Activated naive CD8-positive, alpha-beta T cell treated with anti-CD3 and anti-CD28 coated beads for 36 hours (primary cell): ENCODE measurements around the gene CEP112. TPM values are rescaled to one million over a fixed set of nuclear protein-coding genes. Genes with fewer than 3 reads are reported as not detected.
"Not testable (repeated sequence)": the region's sequence is repeated elsewhere in the genome, so short reads cannot be mapped to it uniquely, and the experiment has no call there.

Experiments used
- DNase-seq: peaks from one replicate; pipeline ENCODE4 v3.0.0; 2021
- H3K27ac Mint-ChIP-seq: one replicate; pipeline ENCODE4 v1.8.0; 2022; ENCODE audit warnings: mild to moderate bottlenecking, moderate library complexity, mixed read lengths
- H3K27me3 Mint-ChIP-seq: one replicate; pipeline ENCODE4 v1.8.0; 2022; ENCODE audit warnings: mild to moderate bottlenecking, mixed read lengths
- H3K36me3 Mint-ChIP-seq: one replicate; pipeline ENCODE4 v1.8.0; 2021; ENCODE audit warnings: mild to moderate bottlenecking, mixed read lengths
- H3K4me1 Mint-ChIP-seq: one replicate; pipeline ENCODE4 v1.8.0; 2021; ENCODE audit warnings: mixed read lengths
- H3K4me3 Mint-ChIP-seq: one replicate; pipeline ENCODE4 v1.8.0; 2022; ENCODE audit warnings: mild to moderate bottlenecking, moderate library complexity, mixed read lengths
- H3K9me3 Mint-ChIP-seq: one replicate; pipeline ENCODE4 v1.8.0; 2022; ENCODE audit warnings: mixed read lengths
- total RNA-seq, 2 experiments: library from RNA; stranded (reverse); gene quantifications; one replicate each; pipeline ENCODE4 v1.2.3, GENCODE V29; 2021

CEP112 gene
- total RNA-seq, 2 experiments from 2014 or later, result 0.54 to 1.3 TPM

DNA sequence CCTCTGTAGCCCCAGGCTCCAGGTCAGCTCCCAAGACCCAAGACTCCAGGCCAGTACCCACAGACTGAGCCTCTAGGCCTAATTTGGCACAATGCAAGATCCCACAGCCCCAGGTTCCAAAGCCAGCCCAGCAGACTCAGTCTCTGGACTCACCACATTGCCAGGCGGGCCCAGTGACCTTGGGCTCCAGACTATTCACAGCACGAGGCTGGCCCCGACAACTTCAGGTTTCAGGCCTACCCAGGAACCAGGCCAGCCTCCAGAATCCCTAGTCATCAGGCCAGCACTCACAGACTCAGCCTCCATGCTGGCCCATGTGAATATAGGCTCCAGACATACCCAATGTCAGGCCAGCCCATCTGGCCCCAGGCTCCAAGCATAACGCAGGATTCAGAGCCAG lies 103.8 kb downstream of the CEP112 start:
- Mint-ChIP-seq H3K9me3 (peaks cover 9% of the 10 kb centered on the region), H3K27ac (no peak overlapping the region), H3K4me1 (no peaks in the 10 kb centered on the region), H3K27me3 (no peaks in the 10 kb centered on the region), H3K36me3 (peaks cover 4% of the 10 kb centered on the region), H3K4me3 (no peak overlapping the region)
- DNase-seq, result no peak

DNA sequence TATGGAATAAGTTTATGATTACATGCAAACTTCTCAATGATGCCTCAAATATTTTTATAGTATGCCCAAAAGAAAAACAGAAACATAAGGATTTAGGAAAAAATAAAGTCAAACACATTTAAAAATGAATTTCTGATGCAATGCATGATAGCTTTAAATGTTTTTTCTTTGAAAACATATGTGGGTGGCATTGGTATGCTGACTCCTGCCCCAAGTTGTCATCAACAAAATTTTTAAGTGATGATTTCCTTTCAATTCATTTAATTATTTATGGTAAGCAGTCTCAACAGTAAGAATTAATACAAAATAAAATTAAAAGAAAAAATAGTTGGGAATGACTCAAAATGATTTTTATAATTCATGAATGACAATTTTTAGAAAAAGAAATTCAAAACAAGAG lies 104.9 kb downstream of the CEP112 start:
- peaks cover 9% of the 10 kb centered on the region for H3K9me3 Mint-ChIP-seq
- peaks cover under 1% of the 10 kb centered on the region for H3K4me1 Mint-ChIP-seq
- no peak overlapping the region for H3K4me3 Mint-ChIP-seq
- peaks cover 2% of the 10 kb centered on the region for H3K36me3 Mint-ChIP-seq
- DNase-seq, result no peak
- H3K27ac Mint-ChIP-seq, result no peak overlapping the region
- H3K27me3 Mint-ChIP-seq, result no peaks in the 10 kb centered on the region

DNA sequence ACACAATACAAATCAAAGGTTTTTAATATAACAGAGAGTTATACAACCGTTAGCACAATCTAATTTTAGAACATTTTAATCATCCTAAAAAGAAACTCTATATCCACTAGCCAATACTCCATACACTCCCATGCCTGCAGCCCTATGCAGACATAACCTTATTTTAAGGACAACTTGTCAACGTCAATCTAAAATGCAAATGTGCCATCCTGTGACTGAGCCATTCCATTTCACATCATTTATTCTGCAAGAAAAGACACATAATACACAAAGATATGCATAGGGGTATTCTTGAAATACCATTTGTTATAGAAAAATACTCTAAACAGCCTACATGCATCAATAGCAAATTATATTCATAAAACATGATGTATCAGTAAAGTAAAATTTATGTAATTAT lies 106.7 kb downstream of the CEP112 start:
- no peak overlapping the region for H3K27ac Mint-ChIP-seq
- peaks cover 3% of the 10 kb centered on the region for H3K36me3 Mint-ChIP-seq
- no peak for DNase-seq
- H3K4me1 Mint-ChIP-seq, result peaks cover 2% of the 10 kb centered on the region
- H3K4me3 Mint-ChIP-seq, result no peak overlapping the region
- H3K27me3 Mint-ChIP-seq, result no peaks in the 10 kb centered on the region
- peaks cover 12% of the 10 kb centered on the region for H3K9me3 Mint-ChIP-seq

DNA sequence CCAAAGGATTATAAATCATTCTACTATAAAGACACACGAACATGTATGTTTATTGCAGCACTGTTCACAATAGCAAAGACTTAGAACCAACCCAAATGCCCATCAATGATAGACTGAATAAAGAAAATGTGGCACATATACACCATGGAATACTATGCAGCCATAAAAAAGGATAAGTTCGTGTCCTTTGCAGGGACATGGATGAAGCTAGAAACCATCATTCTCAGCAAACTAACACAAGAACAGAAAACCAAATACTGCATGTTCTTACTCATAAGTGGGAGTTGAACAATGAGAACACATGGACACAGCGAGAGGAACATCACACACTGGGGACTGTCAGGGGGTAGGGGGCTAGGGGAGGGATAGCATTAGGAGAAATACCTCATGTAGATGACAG lies 111.3 kb downstream of the CEP112 start:
- H3K9me3 Mint-ChIP-seq, result peaks cover 11% of the 10 kb centered on the region
- peaks cover 15% of the 10 kb centered on the region for H3K4me1 Mint-ChIP-seq
- H3K36me3 Mint-ChIP-seq, H3K4me3 Mint-ChIP-seq, H3K27me3 Mint-ChIP-seq, DNase-seq, H3K27ac Mint-ChIP-seq: not testable (repeated sequence)

DNA sequence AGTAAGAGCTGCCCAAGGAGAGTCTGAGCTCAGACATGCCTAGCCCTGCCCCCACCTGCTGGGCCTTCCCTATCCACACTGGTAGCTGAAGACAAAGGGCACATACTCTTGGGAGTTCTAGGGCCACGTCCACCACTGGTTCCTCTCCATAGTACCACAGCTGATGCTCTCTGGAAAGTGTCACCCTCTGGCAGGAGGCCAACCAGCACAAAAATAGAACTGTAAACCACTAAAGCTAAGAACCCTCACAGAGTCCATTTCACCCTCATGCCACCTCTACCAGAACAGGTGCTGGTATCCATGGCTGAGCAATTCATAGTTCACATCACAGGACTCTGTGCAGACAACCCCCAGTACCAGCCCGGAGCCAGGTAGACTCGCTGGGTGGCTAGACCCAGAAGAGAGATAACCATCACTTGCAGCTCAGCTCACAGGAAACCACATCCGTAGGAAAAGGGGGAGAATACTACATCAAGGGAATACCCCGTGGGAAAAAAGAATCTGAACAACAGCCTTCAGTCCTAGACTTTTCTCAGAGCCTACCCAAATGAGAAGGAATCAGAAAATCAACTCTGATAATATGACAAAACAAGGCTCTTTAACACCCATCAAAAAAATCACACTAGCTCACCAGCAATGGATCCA lies 115.3 kb downstream of the CEP112 start:
- Mint-ChIP-seq H3K27ac (no peak overlapping the region), H3K9me3 (peaks cover 13% of the 10 kb centered on the region), H3K27me3 (no peaks in the 10 kb centered on the region), H3K4me3 (no peak overlapping the region), H3K36me3 (peaks cover 7% of the 10 kb centered on the region), H3K4me1 (peaks cover 13% of the 10 kb centered on the region)
- DNase-seq, result no peak

DNA sequence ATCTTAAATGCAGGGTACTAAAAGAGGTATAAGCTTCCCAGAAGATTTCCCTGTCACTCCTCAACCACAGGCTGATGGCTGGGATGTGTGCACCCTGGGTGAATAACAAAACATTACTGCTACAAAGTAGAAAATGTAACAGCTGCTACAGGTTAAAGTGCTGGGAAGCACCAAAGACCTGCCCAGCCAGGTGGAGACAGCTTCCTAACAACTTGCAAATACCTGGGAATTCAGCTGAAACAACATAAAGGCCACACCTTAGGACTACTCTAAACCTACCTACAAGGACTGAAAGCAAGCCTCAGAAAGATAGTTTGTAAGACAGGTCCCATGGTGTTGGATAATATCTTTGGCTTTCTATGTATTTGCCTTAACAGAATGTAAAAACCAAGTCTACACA lies 118.5 kb downstream of the CEP112 start:
- peaks cover 13% of the 10 kb centered on the region for H3K4me1 Mint-ChIP-seq
- DNase-seq, result no peak
- H3K27me3 Mint-ChIP-seq, result no peaks in the 10 kb centered on the region
- no peak overlapping the region for H3K27ac Mint-ChIP-seq
- H3K4me3 Mint-ChIP-seq, result no peak overlapping the region
- H3K36me3 Mint-ChIP-seq, result peaks cover 3% of the 10 kb centered on the region
- H3K9me3 Mint-ChIP-seq, result peaks cover 5% of the 10 kb centered on the region

DNA sequence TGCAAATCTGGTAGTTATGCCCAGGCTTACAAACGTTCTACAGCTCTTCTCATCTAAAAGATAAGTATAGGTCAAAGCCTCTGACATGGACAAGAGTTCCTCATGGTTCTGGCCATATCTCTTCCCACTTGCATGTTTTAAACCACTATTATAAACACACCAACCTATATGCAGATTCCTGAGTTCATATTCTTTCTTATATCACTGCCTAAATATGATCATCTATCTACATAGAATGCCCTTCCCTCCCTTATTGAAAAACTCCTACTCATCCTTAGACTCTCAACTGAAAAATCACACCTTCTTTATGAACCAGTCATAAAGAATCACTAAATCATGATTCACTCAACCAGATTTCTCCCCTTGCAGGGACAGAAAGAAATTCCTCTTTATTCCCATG lies 128.2 kb downstream of the CEP112 start:
- H3K27me3 Mint-ChIP-seq, result no peaks in the 10 kb centered on the region
- H3K36me3 Mint-ChIP-seq, result peaks cover 2% of the 10 kb centered on the region
- no peak overlapping the region for H3K4me3 Mint-ChIP-seq
- no peak for DNase-seq
- no peaks in the 10 kb centered on the region for H3K4me1 Mint-ChIP-seq
- H3K9me3 Mint-ChIP-seq, result peaks cover 2% of the 10 kb centered on the region
- H3K27ac Mint-ChIP-seq, result no peak overlapping the region

DNA sequence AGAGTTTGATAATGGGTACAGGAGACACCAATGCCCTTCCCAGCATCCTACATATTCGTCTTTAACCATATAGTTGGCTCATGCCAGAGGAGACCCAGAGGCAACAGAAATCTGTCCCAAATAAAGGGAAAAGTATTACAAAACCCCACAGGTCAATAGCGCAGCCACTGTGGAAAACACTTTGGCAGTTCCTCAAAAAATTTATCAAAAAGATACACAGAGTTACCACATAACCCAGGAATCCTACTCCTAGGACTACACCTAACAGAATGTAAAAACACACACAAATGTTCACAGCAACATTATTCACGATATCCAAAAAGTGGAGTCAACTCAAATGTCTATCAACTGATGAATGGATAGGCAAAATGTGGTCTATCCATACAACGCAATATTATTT lies 135.8 kb downstream of the CEP112 start:
- Mint-ChIP-seq H3K4me3 (no peak overlapping the region), H3K4me1 (no peaks in the 10 kb centered on the region), H3K36me3 (no peaks in the 10 kb centered on the region), H3K9me3 (peaks cover 2% of the 10 kb centered on the region), H3K27ac (no peak overlapping the region), H3K27me3 (no peaks in the 10 kb centered on the region)
- no peak for DNase-seq

DNA sequence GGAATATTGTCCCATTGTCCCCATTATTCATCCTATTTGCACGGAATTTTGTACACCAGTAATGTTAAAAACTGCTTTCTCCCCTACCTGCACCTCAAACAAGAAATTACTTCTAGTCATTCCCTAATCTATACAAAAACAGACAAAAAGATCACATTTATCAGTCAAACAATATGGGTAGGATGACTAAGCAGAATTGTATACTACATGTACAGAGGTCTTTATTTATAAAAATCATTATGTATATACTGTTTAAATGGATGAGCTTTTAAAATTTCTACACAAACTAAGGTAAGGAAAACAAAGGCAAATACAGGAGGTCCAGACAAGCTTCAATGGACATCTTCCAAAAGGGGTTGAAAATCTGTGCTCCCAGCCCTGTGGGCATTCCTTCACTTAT lies 137.7 kb downstream of the CEP112 start:
- no peak for DNase-seq
- no peak overlapping the region for H3K27ac Mint-ChIP-seq
- no peak overlapping the region for H3K4me3 Mint-ChIP-seq
- H3K36me3 Mint-ChIP-seq, result peaks cover 6% of the 10 kb centered on the region
- H3K27me3 Mint-ChIP-seq, result no peaks in the 10 kb centered on the region
- no peaks in the 10 kb centered on the region for H3K4me1 Mint-ChIP-seq
- peaks cover 6% of the 10 kb centered on the region for H3K9me3 Mint-ChIP-seq

DNA sequence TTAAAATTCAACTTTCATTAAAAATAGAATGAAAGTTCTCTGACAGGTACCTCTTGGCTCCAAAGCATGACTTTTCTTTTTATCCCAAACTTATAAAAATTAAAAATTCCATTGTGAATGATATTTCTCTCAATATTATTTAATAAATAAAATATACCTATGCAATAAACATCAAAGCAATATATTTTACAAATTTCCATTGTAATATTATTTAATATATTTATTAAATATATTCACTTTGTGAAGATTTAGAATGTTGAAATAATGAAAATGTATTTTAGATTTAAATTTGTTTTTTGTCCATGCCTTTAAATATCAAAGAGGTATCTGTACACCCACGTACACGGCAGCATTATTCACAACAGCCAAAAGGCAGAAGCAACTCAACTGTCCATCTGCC lies 147.8 kb downstream of the CEP112 start:
- DNase-seq, result no peak
- Mint-ChIP-seq H3K4me1 (no peaks in the 10 kb centered on the region), H3K36me3 (no peaks in the 10 kb centered on the region), H3K27ac (no peak overlapping the region), H3K9me3 (no peaks in the 10 kb centered on the region), H3K4me3 (no peak overlapping the region), H3K27me3 (no peaks in the 10 kb centered on the region)

DNA sequence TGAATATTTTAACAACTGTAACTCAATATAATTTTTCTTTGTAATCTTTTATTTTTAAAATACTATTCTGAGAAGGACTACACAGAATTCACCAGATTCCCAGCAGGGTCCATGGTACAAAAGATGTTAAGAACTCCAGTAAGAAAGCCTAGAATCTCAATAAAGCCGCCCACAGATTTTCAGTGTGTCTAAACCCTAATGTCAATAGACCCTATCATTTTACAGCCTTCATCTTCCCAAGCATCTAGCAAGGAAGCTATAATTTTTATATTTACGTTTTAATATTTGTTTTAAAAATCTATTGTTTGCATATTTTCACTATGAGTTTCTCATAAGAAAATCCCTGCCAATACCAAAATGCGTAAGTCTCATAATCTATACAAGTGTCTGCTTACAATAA lies 148.5 kb downstream of the CEP112 start:
- Mint-ChIP-seq H3K9me3 (no peaks in the 10 kb centered on the region), H3K4me1 (no peaks in the 10 kb centered on the region), H3K36me3 (no peaks in the 10 kb centered on the region), H3K27me3 (no peaks in the 10 kb centered on the region), H3K27ac (no peak overlapping the region), H3K4me3 (no peak overlapping the region)
- no peak for DNase-seq

DNA sequence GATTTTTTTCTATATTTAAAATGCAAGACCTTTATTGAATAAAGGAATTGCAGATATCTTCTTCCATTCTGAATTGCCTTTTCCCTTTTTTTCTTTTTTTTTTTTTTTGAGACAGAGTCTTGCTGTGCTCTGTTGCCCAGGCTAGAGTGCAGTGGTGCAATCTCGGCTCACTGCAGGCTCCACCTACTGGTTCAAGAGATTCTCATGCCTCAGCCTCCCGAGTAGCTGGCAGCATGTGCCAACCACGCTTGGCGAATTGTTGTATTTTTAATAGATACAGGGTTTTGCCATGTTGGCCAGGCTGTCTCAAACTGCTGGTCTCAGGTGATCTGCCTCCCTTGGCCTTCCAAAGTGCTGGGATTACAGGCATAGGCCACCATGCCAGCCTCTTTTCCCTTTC lies 151.5 kb downstream of the CEP112 start:
- Mint-ChIP-seq H3K9me3 (no peaks in the 10 kb centered on the region), H3K27me3 (no peaks in the 10 kb centered on the region), H3K4me3 (no peak overlapping the region), H3K36me3 (no peaks in the 10 kb centered on the region), H3K27ac (no peak overlapping the region), H3K4me1 (no peaks in the 10 kb centered on the region)
- DNase-seq, result no peak

DNA sequence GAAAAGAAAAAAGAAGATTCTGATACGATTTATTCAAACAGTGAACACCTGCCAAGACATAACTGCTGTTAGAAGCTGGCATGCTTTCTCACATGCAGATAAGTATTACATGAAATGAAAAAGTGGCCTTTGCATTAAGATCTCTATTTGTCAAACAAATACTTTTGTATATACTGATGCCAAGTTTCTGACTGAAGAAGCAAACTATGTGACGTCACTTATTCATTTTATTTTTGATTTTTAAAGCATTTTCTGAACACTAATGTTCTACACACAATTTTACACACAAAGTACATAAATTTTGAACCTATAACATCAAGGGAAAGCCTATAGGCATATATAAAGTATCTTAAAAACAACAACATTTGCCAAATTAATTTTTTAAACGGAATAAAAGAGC lies 153.8 kb downstream of the CEP112 start:
- no peaks in the 10 kb centered on the region for H3K27me3 Mint-ChIP-seq
- H3K4me1 Mint-ChIP-seq, result no peaks in the 10 kb centered on the region
- no peak for DNase-seq
- H3K27ac Mint-ChIP-seq, result no peak overlapping the region
- no peaks in the 10 kb centered on the region for H3K36me3 Mint-ChIP-seq
- H3K4me3 Mint-ChIP-seq, result no peak overlapping the region
- no peaks in the 10 kb centered on the region for H3K9me3 Mint-ChIP-seq

DNA sequence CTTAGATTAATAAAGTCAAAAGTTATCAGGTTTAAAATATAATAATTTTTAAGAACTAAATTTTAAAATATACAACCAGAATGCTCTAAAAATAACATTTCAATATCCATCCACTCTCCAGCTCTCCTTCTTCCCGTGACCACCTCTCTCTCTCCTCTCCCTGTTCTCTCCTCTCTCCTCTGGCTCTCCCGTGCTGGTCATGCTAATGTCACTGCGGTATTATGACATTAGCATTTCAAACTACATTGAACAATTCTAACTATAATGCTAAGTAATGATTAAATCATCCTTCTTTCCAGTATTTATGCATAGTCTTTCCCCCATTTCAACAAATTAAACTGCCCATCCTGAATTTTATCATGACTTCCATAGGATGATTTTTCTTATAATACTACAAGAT lies 154.7 kb downstream of the CEP112 start:
- no peak overlapping the region for H3K4me3 Mint-ChIP-seq
- H3K27me3 Mint-ChIP-seq, result no peaks in the 10 kb centered on the region
- no peaks in the 10 kb centered on the region for H3K36me3 Mint-ChIP-seq
- no peak overlapping the region for H3K27ac Mint-ChIP-seq
- no peaks in the 10 kb centered on the region for H3K9me3 Mint-ChIP-seq
- DNase-seq, result no peak
- no peaks in the 10 kb centered on the region for H3K4me1 Mint-ChIP-seq

DNA sequence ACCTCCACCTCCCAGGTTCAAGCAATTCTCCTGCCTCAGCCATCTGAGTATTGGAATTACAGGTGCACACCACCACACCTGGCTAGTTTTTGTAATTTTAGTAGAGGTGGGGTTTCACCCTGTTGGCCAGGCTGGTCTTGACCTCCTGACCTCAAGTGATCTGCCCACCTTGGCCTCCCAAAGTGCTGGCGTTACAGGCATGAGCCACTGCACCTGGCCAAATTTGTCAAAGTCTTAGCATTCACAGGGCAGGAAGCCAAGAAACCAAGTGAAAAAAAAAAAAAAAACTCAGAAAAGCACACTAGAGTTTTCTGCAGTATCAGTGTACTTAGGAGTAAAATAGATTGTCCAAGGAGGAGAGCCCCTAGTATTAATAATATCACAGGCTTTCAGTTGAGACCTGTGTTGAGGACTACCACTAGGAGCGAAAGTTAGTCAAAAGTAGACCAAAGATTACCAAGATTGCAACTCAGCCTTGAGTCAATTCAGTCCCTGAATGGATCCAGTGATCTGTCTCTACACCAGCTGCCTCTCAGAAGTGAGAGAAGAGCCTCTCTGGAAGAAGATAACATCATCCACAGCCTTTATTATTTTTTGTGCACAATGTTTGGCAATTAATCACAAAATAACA lies 159.7 kb downstream of the CEP112 start:
- H3K27ac Mint-ChIP-seq, result no peak overlapping the region
- no peaks in the 10 kb centered on the region for H3K4me1 Mint-ChIP-seq
- no peaks in the 10 kb centered on the region for H3K36me3 Mint-ChIP-seq
- no peaks in the 10 kb centered on the region for H3K27me3 Mint-ChIP-seq
- H3K9me3 Mint-ChIP-seq, result no peaks in the 10 kb centered on the region
- H3K4me3 Mint-ChIP-seq, result no peak overlapping the region
- DNase-seq, result no peak

DNA sequence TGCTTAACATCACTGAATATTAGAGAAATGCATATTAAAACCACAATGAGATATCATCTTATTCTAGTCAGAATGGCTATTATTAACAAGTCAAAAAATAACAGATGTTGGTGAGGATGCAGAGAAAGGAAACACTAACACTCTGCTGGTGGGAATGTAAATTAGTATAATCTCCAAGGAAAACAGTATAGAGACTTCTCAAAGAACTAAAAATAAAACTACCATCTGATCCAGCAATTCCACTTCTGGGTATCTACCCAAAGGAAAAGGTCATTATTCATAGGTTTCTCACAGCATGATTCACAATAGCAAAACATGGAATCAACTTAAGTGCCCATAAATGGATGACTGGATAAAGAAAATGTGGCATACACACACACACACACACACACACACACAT lies 166.4 kb downstream of the CEP112 start:
- H3K4me3 Mint-ChIP-seq, result no peak overlapping the region
- H3K27ac Mint-ChIP-seq, result no peak overlapping the region
- DNase-seq, result no peak
- no peaks in the 10 kb centered on the region for H3K27me3 Mint-ChIP-seq
- H3K9me3 Mint-ChIP-seq, result peaks cover 18% of the 10 kb centered on the region
- no peaks in the 10 kb centered on the region for H3K4me1 Mint-ChIP-seq
- H3K36me3 Mint-ChIP-seq, result peaks cover 8% of the 10 kb centered on the region
